ENCODE results near the gene COL27A1.
"Not testable (repeated sequence)": the region's sequence is repeated elsewhere in the genome, so short reads cannot be mapped to it uniquely, and the experiment has no call there.

The COL27A1 gene

DNA sequence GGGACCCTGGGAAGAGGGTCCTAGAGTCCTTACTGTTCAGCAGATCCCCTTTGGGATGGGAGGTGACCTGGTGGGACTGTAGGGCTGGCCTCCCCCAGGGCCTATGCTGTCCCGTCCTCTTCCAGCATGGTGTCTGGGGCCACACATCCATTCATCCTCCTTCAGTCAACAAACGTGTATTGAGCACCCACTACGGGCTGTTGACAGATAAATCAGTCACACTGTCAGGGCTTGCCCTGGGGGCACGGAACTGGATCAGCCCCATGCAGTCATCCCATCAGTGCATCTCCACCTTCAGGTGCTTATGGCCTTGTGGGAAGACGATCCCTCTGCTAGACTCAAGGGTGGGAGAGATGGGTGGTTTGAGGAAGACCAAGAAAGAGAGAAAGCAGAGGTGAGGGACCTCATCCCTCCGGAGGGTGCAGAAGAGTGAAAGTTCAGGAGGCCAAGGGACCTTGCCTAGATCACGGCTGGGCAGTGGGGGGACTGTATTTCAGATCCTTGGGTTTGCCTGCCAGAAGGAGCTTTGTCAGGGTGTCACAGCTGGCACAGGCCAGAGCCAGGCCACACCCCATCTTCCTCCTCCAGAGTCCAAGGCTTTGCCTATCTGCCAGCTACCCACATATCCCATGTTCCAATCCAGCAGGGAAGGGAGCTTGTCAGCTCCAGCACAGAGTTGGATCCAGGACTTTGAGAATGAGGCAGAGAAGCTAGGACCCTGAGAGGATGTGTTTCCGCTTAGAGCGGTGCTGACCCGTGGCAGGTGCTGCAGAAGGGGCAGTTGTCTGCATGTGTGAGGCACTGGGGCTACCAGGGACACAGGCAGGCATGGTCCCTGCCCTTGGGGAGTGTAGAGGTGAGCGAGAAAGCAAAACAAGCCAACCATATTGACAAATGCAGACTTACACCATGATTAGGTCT is 30.5 kb downstream of the COL27A1 start:
- no peak for DNase-seq

DNA sequence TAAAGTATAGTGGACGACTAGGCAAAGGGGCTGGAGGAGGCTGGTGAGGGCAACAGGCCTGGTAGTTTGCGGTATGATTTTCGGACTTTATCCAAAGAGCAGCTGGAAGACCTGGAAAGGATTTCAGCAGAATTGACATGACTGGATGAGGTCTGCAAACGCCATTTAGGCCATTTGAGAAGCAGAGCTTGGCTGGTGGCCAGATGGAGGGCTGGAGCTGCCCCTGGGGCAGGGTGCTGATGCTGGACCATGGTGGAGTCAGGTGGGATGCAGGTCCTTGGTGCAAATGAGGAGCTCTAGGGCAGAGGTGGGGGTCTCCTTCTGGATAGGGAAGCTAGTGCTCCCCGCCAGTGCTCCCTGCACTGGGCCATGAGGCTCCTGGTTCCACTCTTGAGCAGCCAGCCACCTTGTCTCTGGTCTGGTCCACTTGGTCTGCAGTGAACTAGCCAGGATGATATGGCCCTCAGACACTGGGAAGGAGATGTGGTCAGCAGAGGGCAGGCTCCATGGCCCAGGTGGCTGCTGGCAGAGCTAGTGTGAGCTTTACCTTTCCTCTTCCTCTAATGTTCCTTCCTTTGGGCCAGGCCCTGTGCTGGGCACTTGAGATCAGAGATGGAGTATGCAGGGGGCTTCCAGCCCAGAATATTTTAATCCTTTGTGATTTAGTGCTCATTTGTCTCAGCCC is 31.4 kb downstream of the COL27A1 start:
- no peak for DNase-seq

DNA sequence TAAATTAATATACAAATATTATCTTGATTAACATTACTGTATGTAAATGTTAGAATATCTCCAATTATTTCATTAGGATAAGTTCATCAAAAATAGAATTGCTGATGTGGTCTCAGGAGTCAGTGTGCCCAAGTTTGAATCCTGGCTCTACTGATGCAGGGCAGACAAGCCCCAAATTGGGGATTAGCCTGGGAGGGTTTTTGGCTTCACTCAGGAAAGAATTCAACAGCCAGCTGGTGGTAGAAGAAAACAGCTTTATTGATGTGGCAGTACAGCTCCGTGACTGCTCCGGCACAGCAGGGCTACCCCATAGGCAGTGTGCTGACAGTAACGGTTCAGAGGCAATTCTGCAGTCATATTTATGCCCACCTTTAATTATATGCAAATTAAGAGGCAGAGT is 32.5 kb downstream of the COL27A1 start:
- DNase-seq, result no peak

DNA sequence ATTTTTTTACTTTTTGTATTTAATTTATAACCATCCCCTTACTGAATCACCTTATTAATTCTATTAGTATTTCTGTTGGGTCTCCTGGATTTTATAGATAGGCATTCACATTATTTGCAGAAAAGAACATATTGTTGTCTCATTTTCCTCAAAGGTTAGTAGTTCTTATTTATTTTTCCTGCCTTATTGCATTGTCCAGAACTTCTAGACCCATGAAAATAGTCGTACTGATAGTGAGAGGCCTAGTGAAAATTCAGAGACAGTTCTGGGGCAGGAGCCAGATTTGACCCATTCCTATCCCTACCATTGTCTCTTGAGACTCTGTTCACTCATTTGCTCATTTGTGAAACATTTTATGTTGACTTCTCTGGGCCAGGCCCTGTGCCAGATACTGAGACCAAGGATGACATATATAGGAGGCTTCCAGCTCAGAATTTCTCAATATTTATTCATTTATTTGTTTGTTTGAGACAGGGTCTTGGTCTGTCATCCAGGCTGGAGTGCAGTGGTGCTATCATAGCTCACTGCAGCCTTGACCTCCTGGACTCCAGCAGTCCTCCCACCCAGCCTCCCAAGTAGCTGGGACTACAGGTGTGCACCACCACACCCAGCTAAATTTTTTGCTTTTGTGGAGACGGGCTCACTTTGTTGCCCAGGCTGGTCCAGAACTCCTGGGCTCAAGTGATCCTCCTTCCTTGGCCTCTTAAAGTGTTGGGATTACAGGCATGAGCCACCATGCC is 34.7 kb downstream of the COL27A1 start:
- no peak for DNase-seq

DNA sequence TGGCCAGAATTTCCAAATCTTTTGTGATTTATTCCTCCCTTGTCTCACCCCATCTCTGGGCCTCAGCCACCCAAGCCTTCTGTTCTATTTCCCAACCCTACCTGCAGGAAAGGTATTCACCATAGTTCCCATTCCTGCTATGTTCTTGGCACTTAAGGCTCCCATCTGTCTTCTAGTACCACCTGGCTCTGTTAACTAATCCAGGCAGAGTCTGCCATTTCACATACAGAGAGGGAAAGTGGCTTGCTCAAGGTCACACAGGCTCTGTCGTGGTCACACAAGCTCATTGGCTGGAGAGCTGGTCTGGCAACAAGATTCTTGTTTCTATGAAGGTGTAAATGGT is 35.2 kb downstream of the COL27A1 start:
- DNase-seq, result no peak

DNA sequence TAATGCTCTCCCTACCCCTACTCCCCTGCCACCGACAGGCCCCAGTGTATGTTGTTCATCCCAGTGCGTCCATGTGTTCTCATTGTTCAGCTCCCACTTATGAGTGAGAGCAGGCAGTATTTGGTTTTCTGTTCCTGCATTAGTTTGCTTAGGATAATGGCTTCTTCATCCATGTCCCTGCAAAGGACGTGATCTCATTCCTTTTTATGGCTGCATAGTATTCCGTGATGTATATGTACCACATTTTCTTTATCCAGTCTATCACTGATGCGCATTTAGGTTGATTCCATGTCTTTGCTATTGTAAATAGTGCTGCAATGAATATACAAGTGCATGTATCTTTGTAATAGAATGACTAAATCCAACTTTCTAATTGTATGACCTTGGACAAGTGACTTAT is 36.1 kb downstream of the COL27A1 start:
- not testable (repeated sequence) for DNase-seq

DNA sequence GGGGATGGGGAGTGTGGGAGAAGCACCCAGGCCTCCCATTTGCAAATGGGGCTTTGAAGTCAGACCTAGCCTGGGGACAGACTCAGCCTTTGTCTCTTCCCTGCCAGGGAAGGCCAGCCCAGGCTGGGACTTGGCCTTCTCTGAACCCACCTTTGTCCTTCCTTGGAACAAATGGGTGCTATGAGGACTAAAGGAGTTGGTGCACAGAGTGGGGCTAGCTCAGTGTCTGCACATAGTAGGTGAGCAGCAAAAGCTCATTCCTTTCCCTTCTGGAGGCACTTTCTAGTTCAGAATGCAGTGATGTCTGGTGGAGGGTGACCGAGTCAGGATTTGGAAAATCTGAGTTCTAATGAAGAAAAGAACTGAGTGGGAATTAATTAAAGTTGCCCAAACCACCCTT is 37.2 kb downstream of the COL27A1 start:
- no peak for DNase-seq

DNA sequence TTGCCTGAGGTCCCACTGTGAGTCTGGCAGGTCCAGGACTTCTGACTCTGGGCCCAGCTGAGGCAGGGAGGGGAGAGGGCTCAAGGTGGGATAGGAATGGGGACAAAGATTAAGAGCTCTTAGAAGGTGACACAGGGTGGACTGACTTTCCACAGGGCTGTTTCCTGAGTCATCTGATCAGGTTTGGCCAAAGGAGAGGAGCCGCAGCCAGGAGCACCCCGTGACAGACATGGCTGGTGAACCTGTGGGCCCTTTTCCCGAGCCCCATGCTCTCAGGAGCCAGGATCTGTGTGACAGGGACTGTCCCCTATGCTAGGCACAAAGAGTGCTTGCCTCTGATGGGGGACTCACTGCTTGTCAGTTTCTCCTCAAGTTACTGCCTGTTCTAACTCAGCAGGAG is 37.8 kb downstream of the COL27A1 start:
- DNase-seq, result no peak

DNA sequence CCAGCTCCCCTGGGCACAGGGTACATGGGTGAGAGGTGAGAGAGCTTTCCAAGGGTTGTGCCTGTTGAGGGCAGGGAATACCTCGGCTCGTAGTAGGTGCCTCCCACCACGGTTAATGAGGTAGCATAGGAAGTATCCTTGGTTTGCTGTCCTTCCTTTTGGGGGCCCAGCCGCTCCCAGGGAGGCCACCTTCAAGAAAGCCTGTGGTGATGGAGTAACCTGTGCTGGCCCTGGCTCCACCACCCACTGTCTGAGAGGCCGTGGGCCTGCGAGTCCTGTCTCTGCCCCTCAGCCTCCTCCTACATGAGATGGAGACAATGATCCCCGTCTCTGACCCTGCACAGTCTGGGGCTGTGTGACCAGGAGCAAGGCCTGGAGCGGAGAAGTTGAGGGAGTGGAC is 40.8 kb downstream of the COL27A1 start:
- no peak for DNase-seq

DNA sequence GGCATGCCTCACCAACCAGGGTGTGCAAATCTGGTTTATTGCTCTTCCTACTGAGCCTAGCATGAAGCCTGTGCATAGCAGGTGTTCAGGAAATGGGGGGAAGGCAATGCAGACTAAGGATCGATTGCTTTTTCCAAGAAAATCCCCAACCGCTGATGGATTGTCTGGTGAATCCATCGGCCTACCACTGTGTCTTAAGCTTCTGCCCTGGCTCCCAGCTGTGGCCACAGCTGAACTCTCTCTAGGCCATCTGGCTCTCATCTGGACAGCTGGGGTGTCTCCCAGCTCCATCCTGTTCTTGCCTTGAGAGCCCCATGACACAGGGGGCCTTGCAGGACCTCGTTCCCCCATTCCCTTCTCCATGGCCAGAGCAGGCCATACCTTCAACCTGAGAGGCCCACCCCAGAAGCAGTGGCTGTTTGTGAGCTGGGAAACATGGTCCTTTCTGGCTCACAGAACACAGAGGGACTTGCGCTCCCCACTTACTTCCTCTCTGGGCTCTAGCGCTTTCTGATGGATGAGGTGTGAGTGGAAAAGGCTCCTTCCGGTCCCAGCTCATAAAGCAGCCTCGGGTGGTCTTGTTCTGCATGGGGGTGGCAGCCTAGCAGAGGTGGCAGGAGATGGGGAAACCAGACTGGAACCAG is 41.8 kb downstream of the COL27A1 start:
- no peak for DNase-seq

DNA sequence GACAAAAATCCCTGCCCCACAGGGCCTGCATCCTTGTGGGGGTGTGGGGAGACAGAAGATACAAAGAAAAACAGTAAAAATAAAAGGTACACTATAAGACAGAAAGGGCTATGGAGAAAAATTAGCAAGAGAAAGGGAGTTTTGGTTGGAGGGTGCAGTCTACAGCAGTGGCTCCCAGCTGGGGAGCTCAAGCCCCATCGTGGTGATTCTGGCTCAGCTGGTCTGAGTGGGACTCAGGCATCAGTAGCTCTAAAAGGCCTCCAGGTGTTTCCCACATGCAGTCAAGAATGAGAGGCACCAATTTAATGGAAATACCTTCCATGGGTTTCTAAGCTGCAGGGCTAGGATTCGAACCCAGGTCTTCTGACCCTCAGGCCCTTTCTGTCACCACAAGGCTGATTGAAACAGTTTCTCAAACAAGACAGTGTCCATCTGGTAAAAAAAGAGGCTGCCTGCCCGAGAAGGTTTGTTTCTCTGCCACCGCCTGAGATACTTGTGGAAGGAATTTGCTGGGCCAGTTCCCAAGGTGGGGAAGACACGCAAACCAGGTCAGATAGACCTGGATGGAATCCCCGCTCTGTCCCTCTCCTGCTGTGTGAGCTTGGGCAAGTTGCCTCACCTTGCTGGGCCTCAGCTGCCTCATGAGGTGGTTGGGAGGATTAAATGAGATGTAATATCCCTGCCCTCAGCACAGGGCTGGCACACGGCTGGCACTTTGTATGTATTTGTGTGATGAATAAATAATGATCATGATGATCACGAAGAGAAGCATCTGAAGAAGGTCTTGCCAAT is 43.1 kb downstream of the COL27A1 start:
- no peak for DNase-seq

DNA sequence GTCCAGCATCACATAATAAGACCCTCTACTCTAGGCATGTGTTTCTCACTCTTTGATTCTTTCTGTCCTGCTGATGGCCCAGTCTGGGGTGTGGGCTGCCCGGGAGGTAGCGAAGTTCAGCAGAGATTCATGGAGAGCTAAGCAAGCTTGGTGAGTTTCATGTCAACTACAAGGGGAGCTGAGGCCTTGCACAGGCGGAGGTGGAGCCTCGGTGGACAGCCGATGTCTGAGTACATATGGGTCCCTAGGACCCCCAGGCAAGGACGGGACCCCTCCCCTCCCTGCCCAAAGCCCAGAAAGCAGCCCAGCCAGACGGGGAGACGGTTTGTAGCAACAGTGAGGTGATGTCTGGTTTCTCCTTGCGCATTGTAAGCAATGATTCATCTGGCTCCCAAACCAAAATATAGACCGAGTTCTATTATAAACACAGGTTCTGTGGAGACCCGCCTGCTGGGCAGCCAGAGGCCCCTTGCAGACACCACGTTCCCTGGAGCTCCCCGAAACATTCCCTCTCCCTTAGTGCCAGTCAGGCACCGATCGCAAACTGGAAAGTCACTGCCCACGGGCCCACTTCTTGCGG is 45.5 kb downstream of the COL27A1 start:
- no peak for DNase-seq

DNA sequence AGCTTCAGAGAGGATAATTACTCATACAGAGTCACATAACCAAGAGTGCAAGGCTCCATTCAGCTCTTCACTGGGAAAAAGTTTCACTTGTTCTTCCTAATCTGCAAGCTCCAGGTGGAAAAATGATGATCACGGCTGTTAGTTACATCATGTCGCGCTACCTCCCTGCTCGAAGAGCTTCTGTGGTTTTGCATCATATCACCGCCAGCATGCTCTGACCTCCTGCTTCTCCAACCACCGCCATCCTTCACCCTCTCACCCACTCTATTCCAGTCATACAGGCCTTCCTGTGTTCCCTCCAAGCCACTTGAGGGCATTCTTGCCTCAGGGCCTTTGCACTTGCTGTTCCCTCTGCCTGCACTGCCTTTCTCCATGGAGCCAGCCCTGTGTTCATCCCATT is 47.1 kb downstream of the COL27A1 start:
- no peak for DNase-seq

DNA sequence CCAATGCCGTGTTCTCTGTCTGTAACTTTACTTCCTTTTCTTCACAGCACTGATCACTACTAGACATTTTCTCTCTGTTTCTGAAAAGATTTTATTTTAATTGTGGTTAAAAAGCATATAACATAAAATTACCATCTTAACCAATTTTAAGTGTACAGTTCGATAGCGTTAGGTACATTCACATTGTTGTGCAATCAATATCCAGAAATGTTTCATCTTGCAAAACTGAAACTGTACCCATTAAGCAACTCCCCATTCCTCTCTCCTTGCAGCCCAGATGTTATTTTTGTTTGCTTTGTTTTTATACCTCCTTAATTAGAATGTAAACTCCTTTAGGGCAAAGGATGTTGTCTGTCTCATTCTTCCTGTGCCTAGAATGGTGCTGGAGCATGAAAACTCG is 47.5 kb downstream of the COL27A1 start:
- DNase-seq, result no peak

DNA sequence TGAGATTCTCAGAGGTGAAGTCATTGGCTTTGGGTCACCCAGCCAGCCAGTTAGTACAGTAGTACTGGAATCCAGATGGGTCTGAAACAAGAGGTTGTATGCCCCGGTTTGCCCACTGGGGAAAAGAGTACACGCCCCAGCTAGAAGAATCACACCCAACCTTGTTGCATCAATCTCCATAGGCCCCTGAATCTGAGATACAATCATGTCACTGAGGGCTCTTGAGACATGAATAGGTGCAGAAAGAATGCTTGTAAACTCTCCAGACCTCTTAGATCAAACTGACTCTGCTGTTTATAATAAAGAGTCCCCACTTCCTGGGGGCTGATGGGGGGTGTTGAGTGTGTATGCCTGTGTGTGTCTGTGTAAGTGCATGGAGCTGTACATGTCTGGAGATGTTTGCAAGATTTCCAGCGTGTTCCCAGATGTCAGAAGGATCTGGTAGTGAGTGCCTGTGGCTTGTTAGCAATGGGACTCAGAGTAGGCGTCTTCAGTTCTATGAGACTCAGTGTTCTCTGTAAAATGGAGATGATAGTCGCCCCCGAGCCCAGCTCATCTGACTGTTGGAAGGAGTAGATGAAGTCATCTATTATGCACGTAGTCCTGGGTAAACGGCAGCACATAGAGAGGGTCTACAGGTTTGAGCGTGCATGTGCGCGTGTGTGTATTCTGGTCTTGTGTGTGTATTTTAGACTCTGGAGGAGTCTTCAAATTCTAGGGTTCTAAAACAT is 48.2 kb downstream of the COL27A1 start:
- no peak for DNase-seq

DNA sequence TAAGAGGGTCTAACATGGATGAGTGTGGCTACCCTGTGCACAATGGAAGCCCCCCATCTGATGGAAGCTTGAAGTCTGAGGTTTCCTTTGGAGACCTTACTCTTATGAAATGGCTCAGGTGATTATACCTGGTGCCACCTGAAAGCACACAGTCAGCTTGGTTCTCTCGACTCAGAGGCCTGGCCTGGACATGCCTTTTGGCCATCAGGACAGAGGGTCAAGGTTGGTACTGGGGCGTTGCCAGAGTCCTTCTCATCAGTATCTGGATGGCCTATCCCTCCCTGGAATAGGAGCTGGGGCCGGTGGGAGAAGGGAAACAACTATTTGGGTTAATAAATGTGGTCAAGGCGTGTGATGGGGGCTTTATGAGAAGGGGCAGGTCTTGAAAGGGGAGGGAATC is 48.9 kb downstream of the COL27A1 start:
- no peak for DNase-seq

DNA sequence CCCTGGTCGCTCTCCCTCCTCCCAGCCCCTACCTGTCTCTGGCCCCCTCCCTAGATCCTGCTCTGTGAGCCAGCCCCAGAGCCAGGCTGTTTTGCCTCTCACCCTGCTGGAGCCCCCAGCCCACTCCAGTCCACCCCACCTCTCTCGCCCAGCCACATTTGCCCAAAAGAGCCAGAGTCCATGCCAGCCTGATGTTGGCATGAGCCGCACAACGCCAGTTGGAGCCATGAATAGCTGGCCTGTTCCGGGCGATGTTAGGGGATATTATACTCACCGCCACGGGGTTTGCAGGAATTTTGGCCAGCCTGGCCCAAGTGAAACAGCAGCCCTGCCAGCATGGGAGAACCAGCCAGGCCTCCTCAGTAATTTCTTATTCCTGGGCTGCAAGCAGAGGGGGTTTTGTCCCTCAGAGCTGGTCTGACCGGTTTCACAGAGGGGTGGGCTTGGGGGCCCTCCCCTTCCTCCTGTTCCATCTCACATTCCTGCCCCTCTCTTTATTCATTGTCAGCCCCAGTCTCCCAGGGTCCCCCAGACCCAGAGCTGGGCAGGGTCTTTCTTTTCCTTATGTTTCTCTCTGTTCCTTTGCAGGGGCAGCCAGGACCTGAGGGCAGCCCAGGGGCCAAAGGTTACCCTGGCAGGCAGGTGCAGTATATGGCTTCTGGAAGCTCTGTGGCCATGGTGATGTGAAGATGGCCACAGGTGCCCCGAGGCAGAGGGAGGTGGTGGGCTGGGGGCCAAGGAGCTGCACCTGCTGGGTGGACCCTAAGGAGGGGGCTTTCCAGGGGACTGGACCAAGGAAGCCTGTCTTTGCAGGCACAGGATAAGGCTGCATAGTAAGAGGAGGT is 50.1 kb downstream of the COL27A1 start:
- DNase-seq, result no peak

DNA sequence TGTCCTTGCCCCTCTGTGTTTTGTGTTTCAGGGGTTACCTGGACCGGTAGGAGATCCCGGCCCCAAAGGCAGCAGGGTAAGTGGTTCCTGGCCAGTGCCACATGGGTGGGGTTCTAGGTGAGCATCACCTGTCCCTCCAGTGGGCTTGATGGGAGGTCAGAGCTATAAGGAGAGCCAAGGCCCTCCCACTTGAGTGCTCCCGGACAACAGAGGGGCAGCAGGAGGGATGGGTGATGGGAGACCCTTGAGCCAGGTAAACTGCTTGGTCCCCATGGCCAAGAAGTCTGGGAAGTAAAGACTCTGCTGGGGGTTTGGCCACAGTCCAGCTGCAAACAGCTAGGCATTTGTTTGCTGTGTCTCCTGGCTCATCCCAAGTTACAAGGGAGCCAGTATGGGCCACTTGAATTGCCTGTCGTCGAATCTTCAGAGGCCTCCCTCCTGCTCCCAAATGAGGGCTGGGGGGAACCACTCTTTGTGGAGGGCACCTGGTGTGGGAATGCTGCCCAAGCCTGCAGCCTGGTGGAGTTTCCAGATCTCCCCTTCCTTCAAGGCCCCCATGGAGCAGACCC is 51.0 kb downstream of the COL27A1 start:
- no peak for DNase-seq

DNA sequence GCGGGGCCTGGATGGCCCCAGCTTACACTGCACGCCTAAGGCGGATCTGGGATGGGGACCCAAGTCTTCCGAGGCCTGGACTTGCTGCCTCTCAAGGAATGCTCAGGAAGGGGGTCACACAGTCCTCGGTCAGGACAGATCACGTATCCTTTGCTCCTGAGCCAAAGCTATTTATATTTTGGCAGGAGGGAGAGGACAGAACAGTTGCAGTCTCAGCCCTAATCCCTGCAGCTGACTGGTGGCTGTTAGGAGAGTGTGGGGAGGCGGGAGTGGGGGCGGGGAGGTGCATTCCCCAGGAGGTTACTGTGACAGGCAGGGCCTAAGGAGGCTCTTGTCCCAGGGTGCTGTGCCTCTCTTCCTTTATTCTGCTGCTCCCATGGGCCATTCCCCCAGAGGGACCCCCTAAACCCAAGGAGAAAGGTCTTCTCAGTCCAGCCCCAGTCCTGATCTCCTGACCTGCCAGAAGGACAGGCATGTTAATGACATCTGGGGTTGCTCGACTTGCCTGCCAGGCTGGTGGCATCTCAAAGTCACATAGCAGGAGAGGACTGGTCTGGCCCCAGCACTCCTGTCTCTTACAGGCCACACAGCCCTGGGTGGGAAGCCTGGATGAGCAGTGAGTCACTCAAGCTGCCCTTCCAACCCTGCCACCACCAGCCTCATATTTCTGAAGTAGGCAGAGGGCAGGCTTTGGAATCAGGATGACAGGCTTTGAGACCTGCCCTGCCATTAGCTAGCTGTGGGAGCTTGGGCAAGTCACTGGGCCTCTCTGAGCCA is 51.9 kb downstream of the COL27A1 start:
- no peak for DNase-seq

All from GF-D8 (cell line).